Endothelial cell of umbilical vein (primary cell): ENCODE measurements around the gene PGBD2. TPM values are rescaled to one million over a fixed set of nuclear protein-coding genes. Genes with fewer than 3 reads are reported as not detected.

Experiments
- BruUV-seq: library from RNA; stranded (reverse); fragments of 400-500 nt; replicated peaks from 2 replicates; lab custom pipeline; 2021; lab: Mats Ljungman, UMichigan
- CTCF ChIA-PET: fragments of 300-600, 350-600 bp; sonication (Branson Sonifier 250); formaldehyde crosslinking; loops from one replicate; lab custom pipeline; 2021; ENCODE audit warnings: antibody characterized with exemption, inconsistent platforms; lab: Charles Lee
- POLR2A ChIA-PET: fragments of 300-600, 350-600 bp; sonication (Branson Sonifier 250); formaldehyde crosslinking; loops from one replicate; lab custom pipeline; 2021; ENCODE audit warnings: antibody characterized with exemption, inconsistent platforms; lab: Charles Lee
- DNase-seq: peaks from one replicate; pipeline ENCODE4 v3.0.0-alpha.2; 2011; ENCODE audit warnings: low read depth, low spot score
- FAIRE-seq: peaks from 2 replicates; lab custom pipeline; 2011; peaks lifted over from hg19 to GRCh38; lab: Jason Lieb, UNC
- H2AFZ ChIP-seq: 2 replicates; pipeline ENCODE4 v1.6.0; 2012; ENCODE audit warnings: low read depth, low read length, control low read depth, inconsistent platforms
- H3K27ac ChIP-seq: 2 replicates; pipeline ENCODE4 v1.5.1; 2011; ENCODE audit warnings: low read depth, mild to moderate bottlenecking, control low read depth, low read length, moderate library complexity; ENCODE audit not compliant: insufficient read depth
- H3K27me3 ChIP-seq, 2 experiments: 2 replicates each; pipeline versions ENCODE4 v1.6.0 to v1.6.1; 2011; ENCODE audit warnings: low read length in 2 of 2, mixed read lengths in 1 of 2; ENCODE audit not compliant: control insufficient read depth in 2 of 2, insufficient read depth in 2 of 2
- H3K36me3 ChIP-seq, 2 experiments: 2 replicates in 1 of 2; 3 replicates in 1 of 2; pipeline ENCODE4 v1.5.1; 2011; ENCODE audit warnings: low read length in 2 of 2, mild to moderate bottlenecking in 1 of 2, moderate library complexity in 1 of 2; ENCODE audit not compliant: control insufficient read depth in 2 of 2, insufficient read depth in 2 of 2; ENCODE audit errors: extremely low read depth in 1 of 2
- H3K4me1 ChIP-seq: 3 replicates; pipeline ENCODE4 v1.5.1; 2011; ENCODE audit warnings: mild to moderate bottlenecking, low read length; ENCODE audit not compliant: control insufficient read depth, insufficient read depth; ENCODE audit errors: extremely low read depth
- H3K4me2 ChIP-seq: 2 replicates; pipeline ENCODE4 v1.6.1; 2011; ENCODE audit warnings: low read length, control low read depth, mixed read lengths; ENCODE audit not compliant: insufficient read depth
- H3K4me3 ChIP-seq, 3 experiments: fragments of 200-600 bp in 1 of 3; sonication (generic), shearing (Covaris generic) in 1 of 3; replicated peaks in 1 of 3; 2 replicates each; pipeline ENCODE4 v1.5.1; 2011 to 2016; ENCODE audit warnings: control low read depth in 3 of 3, low read length in 3 of 3, mild to moderate bottlenecking in 2 of 3, inconsistent platforms in 1 of 3, low read depth in 1 of 3, moderate library complexity in 1 of 3; ENCODE audit not compliant: insufficient read depth in 1 of 3
- H3K79me2 ChIP-seq: 2 replicates; pipeline ENCODE4 v1.6.0; 2012; ENCODE audit warnings: low read length, inconsistent platforms; ENCODE audit not compliant: control insufficient read depth, insufficient read depth
- H3K9ac ChIP-seq: replicated peaks from 2 replicates; pipeline ENCODE3; 2011; ENCODE audit warnings: low read length, control low read depth; ENCODE audit not compliant: insufficient read depth; ENCODE audit errors: extremely low read depth
- H3K9me1 ChIP-seq: replicated peaks from 3 replicates; pipeline ENCODE4 v1.6.0; 2011; ENCODE audit warnings: mild to moderate bottlenecking, low read length; ENCODE audit not compliant: control insufficient read depth, insufficient read depth; ENCODE audit errors: extremely low read depth
- H3K9me3 ChIP-seq: replicated peaks from 2 replicates; pipeline ENCODE4 v1.5.1; 2012; ENCODE audit warnings: low read length, inconsistent platforms; ENCODE audit not compliant: control insufficient read depth, insufficient read depth
- H4K20me1 ChIP-seq: replicated peaks from 2 replicates; pipeline ENCODE3; 2011; ENCODE audit warnings: mild to moderate bottlenecking, low read length; ENCODE audit not compliant: control insufficient read depth, insufficient read depth; ENCODE audit errors: extremely low read depth
- CTCF ChIP-seq, 2 donors: IDR thresholded peaks; 1 replicate in 1 of 2; 2 replicates in 1 of 2; pipeline ENCODE4 v1.5.1; 2011; ENCODE audit warnings: low read length in 2 of 2, mild to moderate bottlenecking in 2 of 2, moderate library complexity in 2 of 2, control low read depth in 1 of 2, inconsistent platforms in 1 of 2, low read depth in 1 of 2; ENCODE audit not compliant: insufficient read depth in 1 of 2; ENCODE audit errors: extremely low read depth in 1 of 2
- EZH2 ChIP-seq: IDR thresholded peaks from 2 replicates; pipeline ENCODE4 v1.6.1; 2012; ENCODE audit warnings: borderline replicate concordance, low read depth, mild to moderate bottlenecking, moderate library complexity, low read length, inconsistent platforms; ENCODE audit not compliant: severe bottlenecking
- FOS ChIP-seq: IDR thresholded peaks from 2 replicates; pipeline ENCODE4 v1.6.1; 2011; ENCODE audit warnings: mild to moderate bottlenecking, low read length, moderate library complexity, borderline replicate concordance; ENCODE audit not compliant: insufficient read depth
- GATA2 ChIP-seq: IDR thresholded peaks from 2 replicates; pipeline ENCODE4 v1.7.0; 2011; ENCODE audit warnings: low read depth, mild to moderate bottlenecking, moderate library complexity, mixed read lengths, low read length; ENCODE audit not compliant: insufficient read length, insufficient read depth
- JUN ChIP-seq: IDR thresholded peaks from 2 replicates; pipeline ENCODE4 v1.6.1; 2011; ENCODE audit warnings: borderline replicate concordance, low read depth; ENCODE audit not compliant: insufficient read length, insufficient read depth
- MAX ChIP-seq: IDR thresholded peaks from 2 replicates; pipeline ENCODE4 v1.6.1; 2011; ENCODE audit not compliant: insufficient read depth, insufficient read length
- MYC ChIP-seq: IDR thresholded peaks from one replicate; pipeline ENCODE4 v1.6.1; 2011; ENCODE audit warnings: mild to moderate bottlenecking, low read depth, low read length
- POLR2A ChIP-seq: IDR thresholded peaks from 2 replicates; pipeline ENCODE4 v1.6.1; 2012; ENCODE audit warnings: low read depth, mild to moderate bottlenecking, control low read depth, low read length
- POLR2AphosphoS5 ChIP-seq: IDR thresholded peaks from 2 replicates; pipeline ENCODE4 v1.6.1; 2012; ENCODE audit warnings: low read depth, mild to moderate bottlenecking, control low read depth, low read length, moderate library complexity; ENCODE audit not compliant: insufficient read depth
- dilution Hi-C: fragments of 300-500 bp; cut with MboI; formaldehyde crosslinking; loops from one replicate; pipeline ENCODE4 v1.15.0; 2019; ENCODE audit warnings: low sequenced_read_pairs; ENCODE audit not compliant: extremely low pct_ligation_motif_present
- intact Hi-C: fragments of 100-400 bp; cut with micrococcal nuclease; formaldehyde crosslinking; loops from one replicate; pipeline ENCODE4 v1.10.0; 2022
- polyA plus RNA-seq, 4 experiments: library from polyadenylated mRNA; depleted of rRNA in 3 of 4; stranded (reverse) in 3 of 4; unstranded in 1 of 4; fragments of >200 nt; gene quantifications; 2 replicates each; pipeline versions ENCODE4 v1.2.1 to v1.2.3, GENCODE V29; 2011 to 2012; ENCODE audit warnings: missing spikeins in 1 of 4
- total RNA-seq: library from RNA; stranded (reverse); gene quantifications from 2 replicates; pipeline ENCODE4 v1.2.3, GENCODE V29; 2021

PGBD2 gene
- total and polyA plus RNA-seq, 2 donors (not counting 3 experiments of a cell fraction or from before 2014, with no cell fraction given), result 5.2 to 6.1 TPM

DNA sequence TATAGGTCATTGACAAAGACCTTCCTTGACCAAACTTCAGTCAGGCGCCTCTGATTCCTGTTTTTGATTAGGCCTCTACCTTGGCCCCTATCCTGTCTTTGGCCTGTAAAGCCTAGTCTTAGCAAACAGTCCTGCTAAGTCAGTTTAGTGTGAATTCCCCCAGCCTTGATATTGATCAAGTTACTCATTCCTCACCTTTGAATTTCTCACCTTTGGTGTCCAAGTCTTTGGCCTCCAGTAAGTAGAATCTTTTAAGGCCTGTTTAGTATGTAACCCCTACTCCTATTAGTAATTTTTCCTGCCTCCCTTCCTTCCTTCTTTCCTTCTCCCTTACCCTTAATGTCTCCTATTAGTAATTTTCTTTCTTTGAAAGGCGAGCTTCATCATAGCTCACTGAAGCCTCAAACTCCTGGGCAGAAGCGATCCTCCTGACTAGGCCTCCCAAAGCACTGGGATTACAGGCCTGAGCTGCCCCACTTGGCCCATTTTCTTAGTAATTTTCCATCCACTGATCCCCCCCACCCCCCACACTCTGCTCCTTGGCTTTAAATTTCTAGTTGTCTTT, 34.1 kb upstream of the PGBD2 start:
- ChIA-PET POLR2A (no interaction called here), CTCF (interaction anchor here (2.7 kb wide), 1 partner anchor 13 kb away, joined by 16 read pairs; the partner anchor contains the start of gene ZNF692)
- Histone ChIP-seq H2AFZ (peak overlapping the region; percentile 39), H3K27ac (no peak overlapping the region), H3K9ac (no peak overlapping the region), H3K4me2 (peak overlapping the region; percentile 70), H3K27me3 (peaks cover 0 to 3% of the 10 kb centered on the region in 2 experiments), H3K4me3 (no peak overlapping the region), H3K36me3 (no peaks in the 10 kb centered on the region), H3K9me1 (no peaks in the 10 kb centered on the region), H3K79me2 (no peaks in the 10 kb centered on the region), H4K20me1 (no peaks in the 10 kb centered on the region), H3K4me1 (no peaks in the 10 kb centered on the region), H3K9me3 (no peaks in the 10 kb centered on the region)
- intact Hi-C loops (no loop called here), dilution Hi-C loops (no loop called here)
- no TSS peak for BruUV-seq
- no peak for TF ChIP-seq JUN
- TF ChIP-seq POLR2AphosphoS5, result no peak
- TF ChIP-seq EZH2, result no peak
- TF ChIP-seq POLR2A, result no peak
- no peak for TF ChIP-seq FOS
- no peak for TF ChIP-seq GATA2
- no peak for TF ChIP-seq MYC
- no peak for TF ChIP-seq CTCF (IDR thresholded peaks at IDR 0.05; ENCODE audit: extremely low read depth in 1 of 2, insufficient read depth in 1 of 2, low read depth in 1 of 2, low read length in 2 of 2)
- TF ChIP-seq MAX, result no peak
- DNase-seq (no peak), FAIRE-seq (no peak)
